Vagina (tissue), 2 donors: ENCODE results near the gene UCN2. TPM values are rescaled to one million over a fixed set of nuclear protein-coding genes. Genes with fewer than 3 reads are reported as not detected.
"Not testable (repeated sequence)": the region's sequence is repeated elsewhere in the genome, so short reads cannot be mapped to it uniquely, and the experiment has no call there.

Experiments used
- DNase-seq, 2 donors: peaks; one replicate each; pipeline ENCODE4 v3.0.0-alpha.2; 2017; ENCODE audit errors: extremely low spot score in 2 of 2
- H3K27ac ChIP-seq: fragments of 200-600 bp; sonication (generic); one replicate; pipeline ENCODE4 v1.5.1; 2019
- H3K27me3 ChIP-seq: fragments of 200-600 bp; sonication (generic); one replicate; pipeline ENCODE4 v1.5.1; 2019
- H3K36me3 ChIP-seq, 2 donors: fragments of 200-600 bp; sonication (generic); one replicate each; pipeline ENCODE4 v1.5.1; 2017 to 2019
- H3K4me1 ChIP-seq: fragments of 200-600 bp; sonication (generic); one replicate; pipeline ENCODE4 v1.5.1; 2019
- H3K4me3 ChIP-seq, 2 donors: fragments of 200-600 bp; sonication (generic); 1 replicate in 1 of 2; 2 replicates in 1 of 2; pipeline ENCODE4 v1.5.1; 2016 to 2019
- H3K9me3 ChIP-seq: fragments of 200-600 bp; sonication (generic); one replicate; pipeline ENCODE4 v1.5.1; 2019
- CTCF ChIP-seq, 3 experiments: fragments of 450-650 bp in 2 of 3; fragments of 200-600 bp in 1 of 3; sonication (generic) in 1 of 3; IDR thresholded peaks; one replicate each; pipeline ENCODE4 v1.5.1; 2017 to 2019; ENCODE audit warnings: antibody characterized with exemption in 3 of 3, mild to moderate bottlenecking in 2 of 3, moderate library complexity in 2 of 3
- POLR2A ChIP-seq, 2 donors: fragments of 450-650 bp; IDR thresholded peaks; one replicate each; pipeline ENCODE4 v1.6.1; 2017; ENCODE audit warnings: antibody characterized with exemption in 2 of 2, mild to moderate bottlenecking in 2 of 2, moderate library complexity in 2 of 2
- POLR2AphosphoS5 ChIP-seq, 2 donors: sonication (generic); formaldehyde crosslinking; IDR thresholded peaks; one replicate each; pipeline ENCODE4 v1.9.0; 2017; ENCODE audit warnings: antibody characterized with exemption in 2 of 2, mild to moderate bottlenecking in 2 of 2, low read depth in 1 of 2; ENCODE audit not compliant: insufficient read depth in 1 of 2
- intact Hi-C: fragments of 100-400 bp; cut with DNase I; formaldehyde crosslinking; loops from one replicate; pipeline ENCODE4 v1.15.1; 2023
- total RNA-seq: library from RNA; depleted of rRNA; stranded (reverse); fragments of >200 nt; gene quantifications from one replicate; pipeline ENCODE4 v1.2.3, GENCODE V29; 2016

Gene UCN2
- total RNA-seq, 1 donor from 2014 or later, result 5.2 TPM

- Histone ChIP-seq H3K4me3 (no peak overlapping the region), H3K27ac (no peak overlapping the region), H3K4me1 (no peaks in the 10 kb centered on the region), H3K9me3 (no peaks in the 10 kb centered on the region), H3K36me3 (no peaks in the 10 kb centered on the region), H3K27me3 (no peaks in the 10 kb centered on the region)
- TF ChIP-seq POLR2A (IDR thresholded peaks at IDR 0.05) (no peak), CTCF (IDR thresholded peaks at IDR 0.05) (no peak), POLR2AphosphoS5 (IDR thresholded peaks at IDR 0.05; ENCODE audit: insufficient read depth in 1 of 2, low read depth in 1 of 2) (no peak)
- intact Hi-C loops, result no loop called here
- no peak for DNase-seq
Observed at GRCh38 chr3:48532271-48532976, 31.2 kb downstream of the UCN2 start.

GRCh38 chr3:48530701-48531100 is 32.9 kb downstream of the UCN2 start:
- H3K4me1 ChIP-seq, H3K36me3 ChIP-seq, H3K27ac ChIP-seq, H3K9me3 ChIP-seq, H3K27me3 ChIP-seq, DNase-seq, intact Hi-C loops, H3K4me3 ChIP-seq: not testable (repeated sequence)

GRCh38 chr3:48528754-48529153 is 34.8 kb downstream of the UCN2 start:
- H3K4me3 ChIP-seq, result no peak overlapping the region
- no peaks in the 10 kb centered on the region for H3K9me3 ChIP-seq
- DNase-seq, result no peak
- no peaks in the 10 kb centered on the region for H3K27me3 ChIP-seq
- no peak overlapping the region for H3K27ac ChIP-seq
- H3K4me1 ChIP-seq, result no peaks in the 10 kb centered on the region
- H3K36me3 ChIP-seq, result no peaks in the 10 kb centered on the region
- no peak for TF ChIP-seq POLR2A (IDR thresholded peaks at IDR 0.05)
- TF ChIP-seq POLR2AphosphoS5 (IDR thresholded peaks at IDR 0.05; ENCODE audit: insufficient read depth in 1 of 2, low read depth in 1 of 2), result no peak
- TF ChIP-seq CTCF (IDR thresholded peaks at IDR 0.05), result no peak
- intact Hi-C loops, result no loop called here

GRCh38 chr3:48528048-48528447 is 35.5 kb downstream of the UCN2 start:
- no peaks in the 10 kb centered on the region for H3K36me3 ChIP-seq
- intact Hi-C loops, result no loop called here
- TF ChIP-seq POLR2AphosphoS5 (IDR thresholded peaks at IDR 0.05; ENCODE audit: insufficient read depth in 1 of 2, low read depth in 1 of 2), result no peak
- no peak for TF ChIP-seq POLR2A (IDR thresholded peaks at IDR 0.05)
- no peak for TF ChIP-seq CTCF (IDR thresholded peaks at IDR 0.05)

GRCh38 chr3:48524970-48525369 is 38.6 kb downstream of the UCN2 start:
- no peak for DNase-seq
- no peaks in the 10 kb centered on the region for H3K36me3 ChIP-seq

More at GRCh38 chr3:48528048-48528447, 35.5 kb downstream of the UCN2 start:
- no peak for DNase-seq
- Histone ChIP-seq H3K4me1 (no peaks in the 10 kb centered on the region), H3K27me3 (no peaks in the 10 kb centered on the region), H3K27ac (no peak overlapping the region), H3K4me3 (no peak overlapping the region), H3K9me3 (no peaks in the 10 kb centered on the region)

More at GRCh38 chr3:48524970-48525369, 38.6 kb downstream of the UCN2 start:
- intact Hi-C loops, result loop anchor here (5.0 kb wide), 1 partner anchor 1862 kb away; no protein-coding TSS in a partner anchor
- no peak for TF ChIP-seq CTCF (IDR thresholded peaks at IDR 0.05)
- TF ChIP-seq POLR2A (IDR thresholded peaks at IDR 0.05), result no peak
- TF ChIP-seq POLR2AphosphoS5 (IDR thresholded peaks at IDR 0.05; ENCODE audit: insufficient read depth in 1 of 2, low read depth in 1 of 2), result no peak
- Histone ChIP-seq H3K4me3 (no peak overlapping the region), H3K9me3 (no peaks in the 10 kb centered on the region), H3K4me1 (no peaks in the 10 kb centered on the region), H3K27me3 (no peaks in the 10 kb centered on the region), H3K27ac (no peak overlapping the region)
